Measurements from ENCODE around the gene FREY1.
A peak's percentile ranks its signal among the peaks of the same experiment; 100 is the strongest.

FREY1 gene

GRCh38 chr11:45884596-45885185 lies 22.4 kb downstream of the FREY1 start:
- Mint-ChIP-seq H3K4me3 (peak overlapping the region; percentile 47), H3K27me3 (ENCODE audit: low read depth) (peaks cover 14% of the 10 kb centered on the region), H3K36me3 (ENCODE audit: low read depth) (peaks cover 10% of the 10 kb centered on the region), H3K9me3 (no peaks in the 10 kb centered on the region), H3K4me1 (ENCODE audit: low read depth) (peaks cover 2% of the 10 kb centered on the region), H3K27ac (peak overlapping the region; percentile 16)

GRCh38 chr11:45881708-45882368 lies 25.2 kb downstream of the FREY1 start:
- Mint-ChIP-seq H3K4me3 (no peak overlapping the region), H3K27ac (no peak overlapping the region), H3K4me1 (ENCODE audit: low read depth) (peaks cover 2% of the 10 kb centered on the region), H3K36me3 (ENCODE audit: low read depth) (peaks cover 22% of the 10 kb centered on the region), H3K9me3 (no peaks in the 10 kb centered on the region), H3K27me3 (ENCODE audit: low read depth) (peaks cover 11% of the 10 kb centered on the region)

- Mint-ChIP-seq H3K27ac (no peak overlapping the region), H3K27me3 (ENCODE audit: low read depth) (peaks cover 7% of the 10 kb centered on the region), H3K9me3 (no peaks in the 10 kb centered on the region), H3K4me3 (no peak overlapping the region), H3K4me1 (ENCODE audit: low read depth) (peaks cover 2% of the 10 kb centered on the region), H3K36me3 (ENCODE audit: low read depth) (peaks cover 25% of the 10 kb centered on the region)
Measured at GRCh38 chr11:45880772-45881570, 26.1 kb downstream of the FREY1 start.

GRCh38 chr11:45879803-45880686 lies 27.0 kb downstream of the FREY1 start:
- H3K9me3 Mint-ChIP-seq: no peaks in the 10 kb centered on the region
- peaks cover 7% of the 10 kb centered on the region for H3K27me3 Mint-ChIP-seq (ENCODE audit: low read depth)
- H3K4me3 Mint-ChIP-seq: no peak overlapping the region
- H3K4me1 Mint-ChIP-seq (ENCODE audit: low read depth): peaks cover 2% of the 10 kb centered on the region
- H3K36me3 Mint-ChIP-seq (ENCODE audit: low read depth): peaks cover 31% of the 10 kb centered on the region
- H3K27ac Mint-ChIP-seq: no peak overlapping the region

- H3K27ac Mint-ChIP-seq: no peak overlapping the region
- no peak overlapping the region for H3K4me3 Mint-ChIP-seq
- no peaks in the 10 kb centered on the region for H3K9me3 Mint-ChIP-seq
- no peaks in the 10 kb centered on the region for H3K27me3 Mint-ChIP-seq (ENCODE audit: low read depth)
- peaks cover 38% of the 10 kb centered on the region for H3K36me3 Mint-ChIP-seq (ENCODE audit: low read depth)
- no peaks in the 10 kb centered on the region for H3K4me1 Mint-ChIP-seq (ENCODE audit: low read depth)
Measured at GRCh38 chr11:45877845-45878244, 29.2 kb downstream of the FREY1 start.

GRCh38 chr11:45877221-45877620 lies 29.9 kb downstream of the FREY1 start:
- Mint-ChIP-seq H3K36me3 (ENCODE audit: low read depth) (peaks cover 35% of the 10 kb centered on the region), H3K4me1 (ENCODE audit: low read depth) (no peaks in the 10 kb centered on the region), H3K27ac (no peak overlapping the region), H3K9me3 (no peaks in the 10 kb centered on the region), H3K4me3 (no peak overlapping the region), H3K27me3 (ENCODE audit: low read depth) (no peaks in the 10 kb centered on the region)

GRCh38 chr11:45876401-45876800 lies 30.7 kb downstream of the FREY1 start:
- Mint-ChIP-seq H3K4me3 (no peak overlapping the region), H3K27me3 (ENCODE audit: low read depth) (no peaks in the 10 kb centered on the region), H3K27ac (no peak overlapping the region), H3K36me3 (ENCODE audit: low read depth) (peaks cover 35% of the 10 kb centered on the region), H3K9me3 (no peaks in the 10 kb centered on the region), H3K4me1 (ENCODE audit: low read depth) (no peaks in the 10 kb centered on the region)

GRCh38 chr11:45872651-45873356 lies 34.3 kb downstream of the FREY1 start:
- Mint-ChIP-seq H3K9me3 (no peaks in the 10 kb centered on the region), H3K4me3 (no peak overlapping the region), H3K36me3 (ENCODE audit: low read depth) (peaks cover 35% of the 10 kb centered on the region), H3K27me3 (ENCODE audit: low read depth) (no peaks in the 10 kb centered on the region), H3K27ac (no peak overlapping the region), H3K4me1 (ENCODE audit: low read depth) (no peaks in the 10 kb centered on the region)

GRCh38 chr11:45871638-45872037 lies 35.4 kb downstream of the FREY1 start:
- Mint-ChIP-seq H3K27ac (no peak overlapping the region), H3K27me3 (ENCODE audit: low read depth) (no peaks in the 10 kb centered on the region), H3K9me3 (no peaks in the 10 kb centered on the region), H3K36me3 (ENCODE audit: low read depth) (peaks cover 36% of the 10 kb centered on the region), H3K4me3 (no peak overlapping the region), H3K4me1 (ENCODE audit: low read depth) (no peaks in the 10 kb centered on the region)

- Mint-ChIP-seq H3K9me3 (no peaks in the 10 kb centered on the region), H3K27ac (no peak overlapping the region)
Measured at GRCh38 chr11:45870706-45871105, 36.4 kb downstream of the FREY1 start.

GRCh38 chr11:45869551-45869950 lies 37.5 kb downstream of the FREY1 start:
- peaks cover 34% of the 10 kb centered on the region for H3K36me3 Mint-ChIP-seq (ENCODE audit: low read depth)
- H3K27me3 Mint-ChIP-seq (ENCODE audit: low read depth): no peaks in the 10 kb centered on the region
- H3K4me1 Mint-ChIP-seq (ENCODE audit: low read depth): no peaks in the 10 kb centered on the region
- H3K9me3 Mint-ChIP-seq: no peaks in the 10 kb centered on the region
- no peak overlapping the region for H3K4me3 Mint-ChIP-seq
- H3K27ac Mint-ChIP-seq: no peak overlapping the region

More at GRCh38 chr11:45870706-45871105, 36.4 kb downstream of the FREY1 start:
- no peaks in the 10 kb centered on the region for H3K27me3 Mint-ChIP-seq (ENCODE audit: low read depth)
- H3K4me3 Mint-ChIP-seq: no peak overlapping the region
- peaks cover 41% of the 10 kb centered on the region for H3K36me3 Mint-ChIP-seq (ENCODE audit: low read depth)
- H3K4me1 Mint-ChIP-seq (ENCODE audit: low read depth): no peaks in the 10 kb centered on the region

GRCh38 chr11:45864041-45864440 lies 43.0 kb downstream of the FREY1 start:
- peaks cover 30% of the 10 kb centered on the region for H3K36me3 Mint-ChIP-seq (ENCODE audit: low read depth)
- no peak overlapping the region for H3K27ac Mint-ChIP-seq
- H3K27me3 Mint-ChIP-seq (ENCODE audit: low read depth): no peaks in the 10 kb centered on the region
- no peaks in the 10 kb centered on the region for H3K4me1 Mint-ChIP-seq (ENCODE audit: low read depth)
- no peaks in the 10 kb centered on the region for H3K9me3 Mint-ChIP-seq
- H3K4me3 Mint-ChIP-seq: no peak overlapping the region

GRCh38 chr11:45860764-45861510 lies 46.1 kb downstream of the FREY1 start:
- no peak overlapping the region for H3K4me3 Mint-ChIP-seq
- H3K9me3 Mint-ChIP-seq: no peaks in the 10 kb centered on the region
- H3K27ac Mint-ChIP-seq: no peak overlapping the region
- H3K36me3 Mint-ChIP-seq (ENCODE audit: low read depth): peaks cover 30% of the 10 kb centered on the region
- peaks cover 4% of the 10 kb centered on the region for H3K4me1 Mint-ChIP-seq (ENCODE audit: low read depth)
- no peaks in the 10 kb centered on the region for H3K27me3 Mint-ChIP-seq (ENCODE audit: low read depth)

Data from T-helper 1 cell treated with Interleukin-12 subunit alpha and Interleukin-12 subunit beta and Interleukin-4 antibody, amounts not matched to agents 30 μg/mL and 1 μg/mL, for 36 hours (primary cell).